Stimulated activated CD4-positive, alpha-beta T cell treated with anti-CD3 and anti-CD28 coated beads, Interleukin-12 subunit alpha, Interleukin-12 subunit beta, amount 100 ng/mL, for 24 hours (primary cell): Measurements from ENCODE around the gene IP6K1.
"Not testable (repeated sequence)": the region's sequence is repeated elsewhere in the genome, so short reads cannot be mapped to it uniquely, and the experiment has no call there.

ENCODE experiments used
- DNase-seq, 2 experiments: peaks; one replicate each; pipeline ENCODE4 v3.0.0-alpha.2; 2020; ENCODE audit warnings: low read depth in 2 of 2

Gene IP6K1

GRCh38 chr3:49769286-49769915 is 16.9 kb downstream of the IP6K1 start:
- no peak for DNase-seq

GRCh38 chr3:49763981-49764380 is 22.4 kb downstream of the IP6K1 start:
- no peak for DNase-seq

DNA sequence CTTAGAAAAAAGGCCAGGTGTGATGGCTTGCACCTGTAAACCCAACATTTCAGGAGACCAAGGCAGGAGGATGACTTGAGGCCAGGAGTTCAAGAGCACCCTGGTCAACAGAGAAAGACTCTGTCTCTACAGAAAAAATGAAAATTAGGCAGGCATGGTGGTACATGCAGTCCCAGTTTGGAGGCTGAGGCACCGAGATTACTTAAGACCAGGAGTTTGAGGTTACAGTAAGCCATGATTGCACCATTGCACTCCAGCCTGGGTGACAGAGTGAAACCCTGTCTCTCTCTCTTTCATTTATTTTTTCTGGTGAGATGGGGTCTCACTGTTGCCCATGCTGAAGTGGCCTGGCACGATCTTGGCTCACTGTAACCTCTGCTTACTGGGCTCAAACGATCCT is 24.7 kb downstream of the IP6K1 start:
- DNase-seq = no peak

DNA sequence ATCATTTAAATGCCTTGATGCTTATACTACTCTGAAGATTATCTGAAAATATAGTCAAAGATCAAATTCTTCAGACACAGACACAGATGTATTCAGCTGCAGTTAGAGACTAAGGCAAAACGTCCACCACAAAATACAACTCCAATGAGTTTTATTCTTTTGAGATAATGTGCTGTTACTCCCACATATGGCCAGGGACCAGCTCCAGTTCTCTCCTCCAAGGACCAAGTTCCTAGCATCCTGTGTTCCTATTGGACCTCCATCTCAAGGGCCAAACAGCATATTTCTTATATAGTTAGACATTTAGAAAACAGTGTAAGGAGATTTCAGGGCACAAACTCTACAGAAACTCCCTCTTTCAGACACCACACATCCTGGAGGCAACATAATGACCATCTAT is 27.1 kb downstream of the IP6K1 start:
- no peak for DNase-seq

- DNase-seq = no peak
Measured at GRCh38 chr3:49757197-49757596, 29.1 kb downstream of the IP6K1 start.

- no peak for DNase-seq
Measured at GRCh38 chr3:49756036-49756435, 30.3 kb downstream of the IP6K1 start.

DNA sequence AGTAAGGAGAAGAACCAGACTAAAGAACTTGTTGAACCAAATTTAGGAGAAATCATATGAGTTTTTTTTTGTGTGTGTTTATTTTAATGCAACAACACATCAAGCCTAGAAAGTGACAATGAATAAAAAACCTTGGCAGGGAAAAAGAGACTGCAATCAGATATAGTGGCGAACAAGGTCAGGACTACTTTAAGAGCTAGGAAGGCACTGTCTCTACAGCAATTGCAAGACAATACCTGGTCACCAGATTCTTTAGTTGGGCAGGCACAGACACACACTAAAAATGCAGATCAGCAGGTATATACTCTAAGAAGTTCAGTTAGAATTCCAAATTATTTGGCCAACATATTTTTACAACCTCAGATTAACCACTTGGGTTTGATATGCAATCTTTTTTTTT is 31.8 kb downstream of the IP6K1 start:
- DNase-seq = no peak

DNA sequence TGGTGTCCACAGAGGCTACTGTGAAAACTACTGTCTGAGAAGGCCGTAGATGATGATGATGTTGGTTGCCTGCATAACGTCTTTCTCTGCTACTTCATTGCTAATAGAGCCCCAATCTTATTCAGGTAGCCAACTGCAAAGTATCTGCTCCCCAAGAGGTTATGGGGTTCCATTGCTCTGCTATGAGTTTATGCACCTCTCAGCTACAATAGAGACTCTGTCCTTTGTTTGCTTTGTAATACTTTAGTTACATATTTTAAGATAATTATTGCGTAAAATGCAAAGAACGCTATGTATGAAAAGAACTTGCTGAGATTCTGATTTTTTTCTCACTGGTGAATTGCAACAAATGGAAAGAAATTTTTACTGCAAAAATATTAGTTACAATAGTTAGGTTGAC is 34.8 kb downstream of the IP6K1 start:
- DNase-seq = no peak

- DNase-seq = no peak
Measured at GRCh38 chr3:49750056-49750455, 36.3 kb downstream of the IP6K1 start.

DNA sequence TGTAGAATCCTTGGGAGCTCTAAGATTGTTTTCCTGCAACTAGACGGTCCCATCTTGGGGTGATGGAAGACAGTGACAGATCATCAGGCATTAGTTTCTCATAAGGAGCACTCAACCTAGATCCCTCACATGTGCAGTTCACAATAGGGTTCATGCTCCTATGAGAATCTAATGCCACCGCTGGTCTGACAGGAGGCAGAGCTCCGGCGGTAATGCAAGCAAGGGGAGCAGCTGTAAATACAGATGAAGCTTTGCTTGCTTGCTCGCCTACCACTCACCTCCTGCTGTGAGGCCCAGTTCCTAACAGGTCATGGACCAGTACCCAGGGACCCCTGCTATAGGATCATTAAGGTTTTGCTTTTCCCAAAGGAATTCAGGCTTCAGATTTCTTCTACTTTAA is 37.5 kb downstream of the IP6K1 start:
- not testable (repeated sequence) for DNase-seq

DNA sequence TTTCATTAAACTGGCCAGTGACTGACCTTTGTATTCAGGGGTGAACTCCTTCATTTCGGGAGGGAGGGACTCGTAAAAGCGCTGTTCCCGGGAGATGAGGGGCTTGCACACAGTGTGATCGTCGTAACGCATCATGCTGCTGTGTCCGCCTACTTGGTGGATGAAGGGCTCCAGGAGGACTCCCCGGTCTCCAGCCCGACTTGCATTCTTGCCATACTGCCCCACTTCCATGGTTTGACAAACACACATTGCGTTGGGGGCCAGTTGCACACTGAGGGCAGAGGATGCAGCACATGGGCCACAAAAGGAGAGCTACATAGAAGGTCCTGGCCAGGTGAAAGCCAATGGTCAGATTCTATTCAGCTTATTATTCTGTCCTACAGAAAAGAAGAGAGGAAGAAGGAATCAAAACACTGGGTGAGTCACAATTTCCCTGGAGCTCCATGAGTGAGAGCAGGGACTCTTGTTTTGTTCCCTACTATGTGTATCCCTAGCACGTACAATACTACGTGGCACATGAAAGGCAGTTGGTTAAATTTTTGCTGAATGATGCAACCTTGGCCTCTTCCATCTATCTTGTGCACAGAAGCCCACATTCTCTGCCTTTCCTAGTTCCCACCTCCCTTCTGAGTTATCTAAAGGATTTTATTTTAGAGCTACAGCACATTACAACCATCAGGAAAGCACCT is 38.4 kb downstream of the IP6K1 start:
- DNase-seq = no peak

DNA sequence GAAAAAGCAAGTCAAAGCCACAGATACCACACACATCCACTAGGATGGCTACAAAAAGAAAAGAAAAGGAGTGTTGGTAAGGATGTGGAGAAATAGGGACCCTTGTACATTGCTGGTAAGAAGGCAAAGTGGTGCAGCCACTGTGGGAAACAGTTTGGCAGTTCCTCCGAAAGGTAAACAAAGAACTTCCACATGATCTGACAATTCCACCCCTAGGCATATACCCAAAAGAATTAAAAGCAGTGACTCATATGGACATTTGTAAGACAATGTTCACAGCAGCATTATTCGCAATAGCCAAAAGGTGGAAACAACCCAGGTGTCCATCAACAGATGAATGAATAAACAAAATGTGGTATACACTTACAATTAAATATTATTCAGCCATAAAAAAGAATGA is 40.4 kb downstream of the IP6K1 start:
- no peak for DNase-seq

- no peak for DNase-seq
Measured at GRCh38 chr3:49740427-49740826, 45.9 kb downstream of the IP6K1 start.

- no peak for DNase-seq
Measured at GRCh38 chr3:49738067-49738713, 48.2 kb downstream of the IP6K1 start.

DNA sequence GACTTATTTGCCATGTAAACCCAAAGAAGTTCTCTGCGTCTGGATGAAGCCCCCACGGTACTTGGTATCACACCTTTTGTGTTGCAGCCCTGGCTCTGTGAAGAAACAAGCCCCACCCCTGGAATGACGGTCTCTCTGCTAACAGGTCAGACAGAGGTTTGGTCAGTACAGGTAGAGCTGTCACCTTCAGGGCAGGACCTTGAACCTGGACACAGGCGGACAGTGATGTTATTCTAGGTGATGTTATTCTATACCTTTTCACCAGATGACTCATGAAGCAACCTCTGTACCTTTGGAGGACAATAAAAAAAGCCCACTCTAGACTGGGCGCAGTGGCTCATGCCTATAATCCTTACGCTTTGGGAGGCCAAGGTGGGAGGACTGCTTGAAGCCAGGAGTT is 51.6 kb downstream of the IP6K1 start:
- no peak for DNase-seq

- DNase-seq = no peak
Measured at GRCh38 chr3:49733551-49733950, 52.8 kb downstream of the IP6K1 start.

GRCh38 chr3:49732597-49732996 is 53.7 kb downstream of the IP6K1 start:
- no peak for DNase-seq

DNA sequence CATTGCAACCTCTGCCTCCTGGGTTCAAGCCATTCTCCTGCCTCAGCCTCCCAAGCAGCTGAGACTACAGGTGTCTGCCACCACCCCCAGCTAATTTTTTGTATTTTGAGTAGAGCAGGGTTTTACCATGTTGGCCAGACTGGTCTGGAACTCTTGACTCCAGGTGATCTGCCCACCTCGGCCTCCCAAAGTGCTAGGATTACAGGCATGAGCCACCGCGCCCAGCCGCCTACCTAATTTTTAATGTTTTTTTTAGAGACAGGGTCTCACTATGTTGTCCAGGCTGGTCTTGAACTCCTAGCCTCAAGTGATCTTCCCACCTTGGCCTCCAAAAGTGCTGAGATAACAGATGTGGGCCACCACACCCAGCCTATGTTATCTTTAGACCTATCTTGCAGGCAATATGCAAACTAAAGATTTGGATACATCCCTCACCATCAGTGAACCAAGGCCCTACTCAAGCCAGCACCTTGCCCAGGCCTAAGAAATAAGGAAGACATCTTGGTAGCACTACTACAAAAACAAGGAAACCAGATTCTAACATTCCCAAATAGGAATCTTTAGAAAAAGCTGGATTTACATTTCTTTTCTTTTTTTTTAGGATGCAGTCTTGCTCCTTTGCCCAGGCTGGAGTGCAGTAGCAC is 56.3 kb downstream of the IP6K1 start:
- no peak for DNase-seq

DNA sequence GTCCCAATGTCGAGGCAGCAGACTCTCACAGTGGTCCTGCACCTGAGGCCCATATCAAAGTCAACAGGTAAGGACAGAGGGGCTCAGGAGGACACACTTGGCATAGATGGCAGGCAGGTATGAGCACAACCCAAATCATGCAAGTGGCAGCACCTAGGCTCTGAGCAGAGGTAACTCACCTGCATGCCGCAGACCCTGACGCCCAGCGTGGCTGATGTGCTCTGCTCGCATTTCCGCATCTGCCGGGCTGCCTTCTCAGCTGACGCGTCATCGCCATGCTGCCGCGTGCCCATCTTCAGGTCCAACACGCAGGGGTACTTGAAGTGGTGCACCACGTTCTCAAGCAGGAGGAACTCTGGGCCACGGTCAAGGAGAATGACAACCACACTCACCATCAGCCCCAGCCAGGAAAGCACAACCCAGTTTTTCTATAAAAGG is 58.4 kb downstream of the IP6K1 start:
- no peak for DNase-seq

GRCh38 chr3:49727154-49727923 is 59.0 kb downstream of the IP6K1 start:
- no peak for DNase-seq

GRCh38 chr3:49725906-49726681 is 60.2 kb downstream of the IP6K1 start:
- no peak for DNase-seq
